HL-60 (cell line): ENCODE results near the gene LRRC4C.

Source experiments
- DNase-seq, 2 experiments: peaks; one replicate each; pipeline ENCODE4 v3.0.0-alpha.2; 2010 to 2020; ENCODE audit warnings: low read depth in 1 of 2, low spot score in 1 of 2
- H3K27ac ChIP-seq: fragments of 250-450 bp; sonication (Bioruptor Pico); replicated peaks from 2 replicates; pipeline ENCODE4 v1.5.1; 2020; ENCODE audit warnings: mild to moderate bottlenecking, moderate library complexity
- H3K27me3 ChIP-seq: fragments of 250-450 bp; sonication (Bioruptor Pico); 2 replicates; pipeline ENCODE4 v1.5.1; 2021; ENCODE audit warnings: mild to moderate bottlenecking, moderate library complexity; ENCODE audit not compliant: insufficient read depth, poor library complexity, severe bottlenecking
- H3K4me3 ChIP-seq: replicated peaks from 2 replicates; pipeline ENCODE4 v1.5.1; 2011; ENCODE audit warnings: mild to moderate bottlenecking, control low read depth, low read length; ENCODE audit not compliant: insufficient read depth
- GABPA ChIP-seq: IDR thresholded peaks from 2 replicates; pipeline ENCODE4 v1.6.1; 2012; ENCODE audit warnings: low read depth
- POLR2AphosphoS5 ChIP-seq: IDR thresholded peaks from 2 replicates; pipeline ENCODE4 v1.6.1; 2012; ENCODE audit warnings: low read depth
- SPI1 ChIP-seq: IDR thresholded peaks from 2 replicates; pipeline ENCODE4 v1.6.1; 2012; ENCODE audit warnings: low read depth, mild to moderate bottlenecking, borderline replicate concordance
- TF ChIP-seq, protein P1 (sequence below): IDR thresholded peaks from one replicate; pipeline ENCODE4 v1.5.1; 2011; ENCODE audit warnings: low read length, control low read depth, inconsistent platforms; ENCODE audit not compliant: insufficient read depth
- TF ChIP-seq, protein P2 (sequence below): IDR thresholded peaks from 2 replicates; pipeline ENCODE4 v1.6.1; 2012; ENCODE audit warnings: low read depth; ENCODE audit not compliant: insufficient replicate concordance

The LRRC4C gene

DNA sequence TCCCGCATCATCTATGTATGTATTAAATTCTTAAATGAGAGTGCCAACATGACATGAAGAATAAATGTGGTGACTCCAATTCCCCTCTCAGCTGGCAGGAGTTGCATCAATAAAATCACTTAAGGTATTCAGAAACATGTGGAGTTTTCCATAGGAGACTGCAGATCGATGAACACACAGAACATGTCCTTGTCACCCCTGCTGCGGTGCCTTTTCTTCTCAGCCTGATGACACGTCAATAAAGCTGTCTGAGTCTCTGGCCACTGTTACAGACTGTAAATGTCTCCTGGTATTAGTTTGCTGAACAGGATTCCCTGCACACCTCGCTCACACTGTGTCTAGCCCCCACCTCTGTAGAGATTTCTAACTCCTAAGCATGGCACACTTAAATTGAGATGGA, 460.5 kb downstream of the LRRC4C start:
- no peak for DNase-seq
- H3K27me3 ChIP-seq, result no peaks in the 10 kb centered on the region
- TF ChIP-seq GABPA (no peak), SPI1 (no peak)
- H3K4me3 ChIP-seq, result no peak overlapping the region
- H3K27ac ChIP-seq, result no peak overlapping the region

DNA sequence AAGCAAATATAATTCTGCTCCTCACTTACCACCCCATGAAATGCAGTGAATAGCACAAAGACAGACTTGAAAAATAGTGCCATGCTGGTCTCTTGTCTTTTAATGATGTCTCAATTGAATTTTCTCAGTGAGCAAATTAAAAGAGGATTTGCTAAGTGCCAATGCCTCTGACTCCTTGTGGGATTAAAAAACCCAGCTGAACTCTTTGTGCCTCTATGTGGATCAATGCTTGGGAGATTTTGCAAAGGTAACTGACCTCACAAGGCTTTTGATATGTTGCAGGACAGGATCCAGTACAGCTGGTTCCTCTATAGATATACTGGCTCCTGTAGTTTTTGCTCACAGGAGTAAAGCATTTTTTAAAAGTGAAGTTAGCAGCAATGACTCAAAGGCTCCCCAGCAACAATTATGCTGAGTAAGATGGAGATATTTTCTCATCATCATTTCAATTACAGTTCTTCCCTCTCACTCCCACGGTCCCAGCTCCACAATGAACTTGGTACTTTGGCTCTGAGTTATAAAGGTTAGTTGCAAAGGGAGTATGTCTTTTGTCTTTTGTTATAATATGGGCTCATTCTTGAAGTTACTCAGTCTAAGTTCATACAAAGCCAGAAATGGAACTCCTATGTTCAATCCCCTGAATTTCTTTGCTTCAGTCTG, 471.5 kb downstream of the LRRC4C start:
- DNase-seq, result no peak
- TF ChIP-seq POLR2AphosphoS5, result no peak
- TF ChIP-seq, protein P1, sequence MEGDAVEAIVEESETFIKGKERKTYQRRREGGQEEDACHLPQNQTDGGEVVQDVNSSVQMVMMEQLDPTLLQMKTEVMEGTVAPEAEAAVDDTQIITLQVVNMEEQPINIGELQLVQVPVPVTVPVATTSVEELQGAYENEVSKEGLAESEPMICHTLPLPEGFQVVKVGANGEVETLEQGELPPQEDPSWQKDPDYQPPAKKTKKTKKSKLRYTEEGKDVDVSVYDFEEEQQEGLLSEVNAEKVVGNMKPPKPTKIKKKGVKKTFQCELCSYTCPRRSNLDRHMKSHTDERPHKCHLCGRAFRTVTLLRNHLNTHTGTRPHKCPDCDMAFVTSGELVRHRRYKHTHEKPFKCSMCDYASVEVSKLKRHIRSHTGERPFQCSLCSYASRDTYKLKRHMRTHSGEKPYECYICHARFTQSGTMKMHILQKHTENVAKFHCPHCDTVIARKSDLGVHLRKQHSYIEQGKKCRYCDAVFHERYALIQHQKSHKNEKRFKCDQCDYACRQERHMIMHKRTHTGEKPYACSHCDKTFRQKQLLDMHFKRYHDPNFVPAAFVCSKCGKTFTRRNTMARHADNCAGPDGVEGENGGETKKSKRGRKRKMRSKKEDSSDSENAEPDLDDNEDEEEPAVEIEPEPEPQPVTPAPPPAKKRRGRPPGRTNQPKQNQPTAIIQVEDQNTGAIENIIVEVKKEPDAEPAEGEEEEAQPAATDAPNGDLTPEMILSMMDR, result no peak
- no peak for TF ChIP-seq GABPA
- TF ChIP-seq, protein P2, sequence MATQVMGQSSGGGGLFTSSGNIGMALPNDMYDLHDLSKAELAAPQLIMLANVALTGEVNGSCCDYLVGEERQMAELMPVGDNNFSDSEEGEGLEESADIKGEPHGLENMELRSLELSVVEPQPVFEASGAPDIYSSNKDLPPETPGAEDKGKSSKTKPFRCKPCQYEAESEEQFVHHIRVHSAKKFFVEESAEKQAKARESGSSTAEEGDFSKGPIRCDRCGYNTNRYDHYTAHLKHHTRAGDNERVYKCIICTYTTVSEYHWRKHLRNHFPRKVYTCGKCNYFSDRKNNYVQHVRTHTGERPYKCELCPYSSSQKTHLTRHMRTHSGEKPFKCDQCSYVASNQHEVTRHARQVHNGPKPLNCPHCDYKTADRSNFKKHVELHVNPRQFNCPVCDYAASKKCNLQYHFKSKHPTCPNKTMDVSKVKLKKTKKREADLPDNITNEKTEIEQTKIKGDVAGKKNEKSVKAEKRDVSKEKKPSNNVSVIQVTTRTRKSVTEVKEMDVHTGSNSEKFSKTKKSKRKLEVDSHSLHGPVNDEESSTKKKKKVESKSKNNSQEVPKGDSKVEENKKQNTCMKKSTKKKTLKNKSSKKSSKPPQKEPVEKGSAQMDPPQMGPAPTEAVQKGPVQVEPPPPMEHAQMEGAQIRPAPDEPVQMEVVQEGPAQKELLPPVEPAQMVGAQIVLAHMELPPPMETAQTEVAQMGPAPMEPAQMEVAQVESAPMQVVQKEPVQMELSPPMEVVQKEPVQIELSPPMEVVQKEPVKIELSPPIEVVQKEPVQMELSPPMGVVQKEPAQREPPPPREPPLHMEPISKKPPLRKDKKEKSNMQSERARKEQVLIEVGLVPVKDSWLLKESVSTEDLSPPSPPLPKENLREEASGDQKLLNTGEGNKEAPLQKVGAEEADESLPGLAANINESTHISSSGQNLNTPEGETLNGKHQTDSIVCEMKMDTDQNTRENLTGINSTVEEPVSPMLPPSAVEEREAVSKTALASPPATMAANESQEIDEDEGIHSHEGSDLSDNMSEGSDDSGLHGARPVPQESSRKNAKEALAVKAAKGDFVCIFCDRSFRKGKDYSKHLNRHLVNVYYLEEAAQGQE, result no peak
- H3K27me3 ChIP-seq, result no peaks in the 10 kb centered on the region
- no peak overlapping the region for H3K27ac ChIP-seq
- no peak overlapping the region for H3K4me3 ChIP-seq

DNA sequence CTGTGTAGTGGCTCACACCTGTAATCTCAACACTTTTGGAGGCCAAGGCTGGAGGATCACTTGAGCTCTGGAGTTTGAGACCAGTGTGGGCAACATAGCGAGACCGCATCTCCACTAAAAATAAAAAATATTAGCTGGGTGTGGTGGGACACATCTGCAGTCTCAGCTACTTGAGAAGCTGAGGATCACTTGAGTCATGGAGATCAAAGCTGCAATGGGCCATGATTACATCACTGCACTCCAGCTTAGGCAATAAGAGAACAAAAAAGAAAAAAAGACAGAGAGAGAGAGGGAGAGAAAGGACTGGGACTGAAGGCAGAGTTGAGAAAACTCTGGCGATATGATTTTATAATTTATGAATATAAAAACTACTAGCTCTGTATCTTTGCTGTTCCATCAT, 473.1 kb downstream of the LRRC4C start:
- TF ChIP-seq, protein P1, result no peak
- TF ChIP-seq POLR2AphosphoS5 (no peak), SPI1 (no peak), GABPA (no peak)
- TF ChIP-seq, protein P2, result no peak
- Histone ChIP-seq H3K27ac (no peak overlapping the region), H3K4me3 (no peak overlapping the region), H3K27me3 (no peaks in the 10 kb centered on the region)
- no peak for DNase-seq

DNA sequence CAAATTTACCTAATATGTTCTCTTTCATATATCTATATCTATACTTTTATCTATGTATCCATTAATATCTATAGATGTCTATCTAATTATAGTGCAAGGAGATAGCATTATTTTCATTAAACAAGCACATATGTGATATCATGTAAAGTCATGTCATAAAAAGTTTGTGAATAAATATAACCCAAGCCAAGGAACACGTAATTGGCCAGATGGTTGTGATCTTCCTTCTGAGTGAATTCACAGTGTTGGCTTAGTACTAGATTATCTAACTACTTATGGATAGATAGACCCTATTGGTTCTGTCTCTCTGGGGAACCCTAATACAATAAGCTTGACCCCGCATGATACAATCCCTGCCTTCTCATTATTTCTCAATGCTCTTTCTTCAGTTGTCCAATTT, 484.4 kb downstream of the LRRC4C start:
- no peak for DNase-seq
- Histone ChIP-seq H3K27ac (no peak overlapping the region), H3K27me3 (no peaks in the 10 kb centered on the region), H3K4me3 (no peak overlapping the region)
- TF ChIP-seq SPI1 (no peak), POLR2AphosphoS5 (no peak), GABPA (no peak)
- TF ChIP-seq, protein P2, result no peak
- TF ChIP-seq, protein P1, result no peak
